GM04504 (cell line): ENCODE data around the gene RNU2-1.
"Not testable (repeated sequence)": the region's sequence is repeated elsewhere in the genome, so short reads cannot be mapped to it uniquely, and the experiment has no call there.

Experiments used
- DNase-seq: peaks from one replicate; pipeline ENCODE4 v3.0.0-alpha.2; 2012; ENCODE audit warnings: low read depth

Gene RNU2-1

GRCh38 chr17:43216369-43216761, 17.4 kb downstream of the RNU2-1 start:
- DNase-seq, result no peak

GRCh38 chr17:43215341-43215740, 18.4 kb downstream of the RNU2-1 start:
- no peak for DNase-seq

GRCh38 chr17:43213545-43213944, 20.2 kb downstream of the RNU2-1 start:
- DNase-seq, result no peak

GRCh38 chr17:43212641-43213490, 20.9 kb downstream of the RNU2-1 start:
- DNase-seq, result no peak

GRCh38 chr17:43211480-43212402, 22.0 kb downstream of the RNU2-1 start, which contains the start of gene TMEM106A:
TSS of gene TMEM106A (plus strand) at chr17:43211875. CDS start at chr17:43213042, 1,167 bp downstream.
- peak; percentile 74 for DNase-seq

GRCh38 chr17:43211123-43211479, 22.7 kb downstream of the RNU2-1 start:
- no peak for DNase-seq

- no peak for DNase-seq
These were observed 23.2 kb downstream of the RNU2-1 start for GRCh38 chr17:43210576-43210975.

GRCh38 chr17:43203013-43203412, 30.8 kb downstream of the RNU2-1 start:
- not testable (repeated sequence) for DNase-seq

- no peak for DNase-seq
These were observed 33.6 kb downstream of the RNU2-1 start for GRCh38 chr17:43200127-43200526.

- DNase-seq, result no peak
These were observed 34.1 kb downstream of the RNU2-1 start for GRCh38 chr17:43199633-43200032.

GRCh38 chr17:43193251-43193650, 40.5 kb downstream of the RNU2-1 start:
- DNase-seq, result no peak

- not testable (repeated sequence) for DNase-seq
These were observed 47.1 kb downstream of the RNU2-1 start for GRCh38 chr17:43186656-43187055.

GRCh38 chr17:43183921-43184320, 49.9 kb downstream of the RNU2-1 start:
- DNase-seq, result no peak
